Spleen (tissue), 11 donors: ENCODE results near the gene SUPT3H. TPM values are rescaled to one million over a fixed set of nuclear protein-coding genes. Genes with fewer than 3 reads are reported as not detected.

ENCODE experiments used
- DNase-seq: peaks from one replicate; pipeline ENCODE4 v3.0.0-alpha.2; 2020
- H3K27ac ChIP-seq, 8 donors: fragments of 200-600 bp; sonication (generic) in 7 of 8; 1 replicate in 4 of 8; 2 replicates in 4 of 8; pipeline versions ENCODE4 v1.5.0 to v1.8.0; 2016 to 2021; ENCODE audit warnings: inconsistent platforms in 4 of 8, mild to moderate bottlenecking in 4 of 8, moderate library complexity in 1 of 8
- H3K27me3 ChIP-seq, 7 donors: fragments of 200-600 bp; sonication (generic) in 6 of 7; replicated peaks in 1 of 7; 1 replicate in 4 of 7; 2 replicates in 3 of 7; pipeline versions ENCODE4 v1.5.0 to v1.8.0; 2016 to 2021; ENCODE audit warnings: inconsistent platforms in 3 of 7, mild to moderate bottlenecking in 1 of 7
- H3K36me3 ChIP-seq, 6 donors: fragments of 200-600 bp; sonication (generic) in 5 of 6; 1 replicate in 4 of 6; 2 replicates in 2 of 6; pipeline versions ENCODE4 v1.5.0 to v1.8.0; 2016 to 2021; ENCODE audit warnings: inconsistent platforms in 2 of 6
- H3K4me1 ChIP-seq, 6 donors: fragments of 200-600 bp; sonication (generic) in 5 of 6; 1 replicate in 3 of 6; 2 replicates in 3 of 6; pipeline versions ENCODE4 v1.5.0 to v1.8.0; 2016 to 2021; ENCODE audit warnings: inconsistent platforms in 3 of 6
- H3K4me3 ChIP-seq, 8 donors: fragments of 200-600 bp; sonication (generic) in 7 of 8; 1 replicate in 4 of 8; 2 replicates in 4 of 8; pipeline versions ENCODE4 v1.5.0 to v1.8.0; 2016 to 2021; ENCODE audit warnings: inconsistent platforms in 4 of 8, mild to moderate bottlenecking in 4 of 8, moderate library complexity in 2 of 8
- H3K9me3 ChIP-seq, 8 donors: fragments of 200-600 bp; sonication (generic) in 7 of 8; 1 replicate in 4 of 8; 2 replicates in 4 of 8; pipeline versions ENCODE4 v1.5.0 to v1.8.0; 2016 to 2021; ENCODE audit warnings: inconsistent platforms in 4 of 8
- POLR2A ChIP-seq, 3 donors: fragments of 450-650 bp; IDR thresholded peaks; one replicate each; pipeline ENCODE4 v1.5.1; 2017; ENCODE audit warnings: antibody characterized with exemption in 3 of 3, mild to moderate bottlenecking in 1 of 3
- POLR2AphosphoS5 ChIP-seq, 3 donors: sonication (generic); formaldehyde crosslinking; IDR thresholded peaks; one replicate each; pipeline ENCODE4 v1.5.1; 2017; ENCODE audit warnings: antibody characterized with exemption in 3 of 3
- WGBS, 5 donors: extraction: QIAGEN DNeasy Blood & Tissue Kit in 3 of 5; methylation state at CpG; one replicate each; pipeline versions ENCODE4 v1.1.5 to v1.1.7; 2013 to 2018; 5-methylcytosine and 5-hydroxymethylcytosine counted together
- intact Hi-C: fragments of 100-400 bp; cut with DNase I; formaldehyde crosslinking; loops from one replicate; pipeline ENCODE4 v1.15.0; 2023; ENCODE audit warnings: low total_unique reads
- polyA plus RNA-seq, 3 donors: library from polyadenylated mRNA; stranded (reverse); fragments of 200-250 nt; gene quantifications; one replicate each; pipeline ENCODE4 v1.2.1, GENCODE V29; 2013
- total RNA-seq, 7 donors: library from RNA; depleted of rRNA in 3 of 7; stranded (reverse); fragments of >200 nt in 3 of 7; fragmentation: NEBNext Ultra II Directional in 4 of 7; extraction: Animal tissue kit (Norgen Biotek cat#: 25700) in 4 of 7; gene quantifications; one replicate each; pipeline versions ENCODE4 v1.1.0 to v1.2.1, GENCODE V29; 2016 to 2021
- TF ChIP-seq, protein P1 (sequence below), 11 experiments: fragments of 200-600 bp in 7 of 11; fragments of 450-650 bp in 4 of 11; sonication (generic) in 4 of 11; IDR thresholded peaks in 8 of 11; conservative IDR thresholded peaks in 3 of 11; 1 replicate in 7 of 11; 2 replicates in 4 of 11; pipeline versions ENCODE4 v1.4.0 to v1.8.0; 2016 to 2021; ENCODE audit warnings: antibody characterized with exemption in 11 of 11, inconsistent platforms in 4 of 11, mild to moderate bottlenecking in 1 of 11
- donor health status: healthy with polysubstance abuse.
- donor health status: DM: no; HTN: no; CAD: no; lungs with moderate emphysema.
- donor health status: DM: no; HTN: no; CAD: no.
- donor health status: Bipolar disorder and iron deficiency.
- donor health status: healthy.
- donor health status: DM: no; HTN: no; CAD: no.
- donor health status: DM: yes; HTN: yes; CAD: no.

Gene SUPT3H
- total and polyA plus RNA-seq, 10 donors, result 3.1 to 16.8 (median 6.2) TPM

DNA sequence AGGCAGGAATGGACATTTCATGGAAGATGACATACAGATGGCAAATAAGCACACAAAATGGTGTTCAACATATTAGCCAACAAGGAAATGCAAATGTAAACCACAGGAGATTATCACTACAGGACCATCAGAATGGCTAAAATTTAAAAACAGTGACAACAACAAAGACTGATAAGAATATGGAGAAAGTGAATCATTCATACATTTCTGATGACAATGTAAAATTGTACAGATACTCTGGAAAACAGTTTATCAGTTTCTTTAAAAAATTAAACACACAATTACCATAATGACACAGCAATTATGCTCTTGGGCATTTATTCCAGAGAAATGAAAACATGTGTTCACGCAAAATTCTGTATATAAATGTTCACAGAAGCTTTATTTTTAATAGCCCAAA, 155.4 kb downstream of the SUPT3H start:
- WGBS, 5 donors, result 93 to 100% (median 95%) methylated on average over 1 of the region's 1 CpG
- intact Hi-C loops, result no loop called here
- no peaks in the 10 kb centered on the region for H3K36me3 ChIP-seq
- TF ChIP-seq POLR2AphosphoS5 (IDR thresholded peaks at IDR 0.05), result no peak
- no peak for TF ChIP-seq POLR2A (IDR thresholded peaks at IDR 0.05)
- TF ChIP-seq, protein P1, sequence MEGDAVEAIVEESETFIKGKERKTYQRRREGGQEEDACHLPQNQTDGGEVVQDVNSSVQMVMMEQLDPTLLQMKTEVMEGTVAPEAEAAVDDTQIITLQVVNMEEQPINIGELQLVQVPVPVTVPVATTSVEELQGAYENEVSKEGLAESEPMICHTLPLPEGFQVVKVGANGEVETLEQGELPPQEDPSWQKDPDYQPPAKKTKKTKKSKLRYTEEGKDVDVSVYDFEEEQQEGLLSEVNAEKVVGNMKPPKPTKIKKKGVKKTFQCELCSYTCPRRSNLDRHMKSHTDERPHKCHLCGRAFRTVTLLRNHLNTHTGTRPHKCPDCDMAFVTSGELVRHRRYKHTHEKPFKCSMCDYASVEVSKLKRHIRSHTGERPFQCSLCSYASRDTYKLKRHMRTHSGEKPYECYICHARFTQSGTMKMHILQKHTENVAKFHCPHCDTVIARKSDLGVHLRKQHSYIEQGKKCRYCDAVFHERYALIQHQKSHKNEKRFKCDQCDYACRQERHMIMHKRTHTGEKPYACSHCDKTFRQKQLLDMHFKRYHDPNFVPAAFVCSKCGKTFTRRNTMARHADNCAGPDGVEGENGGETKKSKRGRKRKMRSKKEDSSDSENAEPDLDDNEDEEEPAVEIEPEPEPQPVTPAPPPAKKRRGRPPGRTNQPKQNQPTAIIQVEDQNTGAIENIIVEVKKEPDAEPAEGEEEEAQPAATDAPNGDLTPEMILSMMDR (IDR thresholded peaks at IDR 0.05 in 8 of 11, conservative IDR thresholded peaks at IDR 0.05 in 3 of 11), result no peak
- no peak for DNase-seq
- no peaks in the 10 kb centered on the region for H3K4me1 ChIP-seq
- H3K9me3 ChIP-seq, result peaks cover 0 to 8% (median 0%) of the 10 kb centered on the region in 8 donors
- H3K27me3 ChIP-seq, result no peaks in the 10 kb centered on the region
- H3K4me3 ChIP-seq, result no peak overlapping the region
- no peak overlapping the region for H3K27ac ChIP-seq

DNA sequence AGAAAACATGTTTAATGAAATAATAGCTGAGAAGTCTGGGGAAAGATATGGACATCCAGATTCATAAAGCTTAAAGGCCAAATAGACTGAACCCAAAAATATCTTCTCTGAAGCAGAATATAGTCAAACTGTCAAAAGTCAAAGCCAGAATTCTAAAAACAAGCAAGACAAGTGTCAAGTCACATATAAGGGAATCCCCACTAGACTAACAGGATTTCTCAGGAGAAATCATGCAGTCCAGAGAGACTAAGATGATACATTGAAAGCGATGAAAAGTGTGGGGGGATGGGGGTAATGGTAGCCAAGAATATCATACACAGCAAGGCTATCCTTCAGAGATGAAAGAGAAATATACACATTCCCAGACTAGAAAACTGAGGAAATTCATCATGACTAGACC, 162.0 kb downstream of the SUPT3H start:
- TF ChIP-seq POLR2AphosphoS5 (IDR thresholded peaks at IDR 0.05) (no peak), POLR2A (IDR thresholded peaks at IDR 0.05) (no peak)
- TF ChIP-seq, protein P1 (IDR thresholded peaks at IDR 0.05 in 8 of 11, conservative IDR thresholded peaks at IDR 0.05 in 3 of 11), result no peak

DNA sequence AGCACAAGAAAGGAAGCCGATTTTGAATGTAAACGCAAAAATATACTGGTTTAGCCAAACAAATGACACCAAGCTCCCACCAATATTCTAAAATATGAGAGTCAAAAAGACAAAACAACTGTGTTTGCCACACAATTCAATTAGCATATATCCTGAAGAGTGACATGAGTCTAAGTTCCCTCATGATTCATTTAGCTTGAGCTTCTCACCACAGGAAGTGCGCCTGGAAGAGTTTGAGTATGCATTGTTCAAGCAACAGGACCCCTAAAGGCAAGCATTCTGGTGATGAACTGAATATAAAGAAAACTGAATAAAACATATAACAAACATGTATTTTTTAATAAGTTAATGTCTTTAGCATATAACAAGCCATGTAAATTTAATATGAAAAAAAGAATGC, 164.8 kb downstream of the SUPT3H start:
- 60 to 66% (median 65%) methylated on average over 3 of the region's 3 CpGs for WGBS, 5 donors
- Histone ChIP-seq H3K27ac (no peak overlapping the region), H3K9me3 (peaks cover 0 to 40% (median 34%) of the 10 kb centered on the region in 8 donors), H3K4me1 (no peaks in the 10 kb centered on the region), H3K27me3 (no peaks in the 10 kb centered on the region), H3K36me3 (peaks cover 0 to 6% (median 0%) of the 10 kb centered on the region in 6 donors), H3K4me3 (no peak overlapping the region)
- TF ChIP-seq POLR2AphosphoS5 (IDR thresholded peaks at IDR 0.05) (no peak), POLR2A (IDR thresholded peaks at IDR 0.05) (no peak)
- TF ChIP-seq, protein P1 (IDR thresholded peaks at IDR 0.05 in 8 of 11, conservative IDR thresholded peaks at IDR 0.05 in 3 of 11), result no peak
- intact Hi-C loops, result no loop called here
- no peak for DNase-seq

More for the DNA sequence above, 162.0 kb downstream of the SUPT3H start:
- H3K9me3 ChIP-seq, result peaks cover 0 to 23% (median 17%) of the 10 kb centered on the region in 8 donors
- WGBS, 5 donors, result 92 to 100% (median 97%) methylated on average over 1 of the region's 1 CpG
- intact Hi-C loops, result no loop called here
- H3K36me3 ChIP-seq, result no peaks in the 10 kb centered on the region
- H3K27me3 ChIP-seq, result no peaks in the 10 kb centered on the region
- no peaks in the 10 kb centered on the region for H3K4me1 ChIP-seq
- H3K4me3 ChIP-seq, result no peak overlapping the region
- no peak overlapping the region for H3K27ac ChIP-seq
- DNase-seq, result no peak

- TF ChIP-seq, protein P1 (IDR thresholded peaks at IDR 0.05 in 8 of 11, conservative IDR thresholded peaks at IDR 0.05 in 3 of 11), result no peak
- TF ChIP-seq POLR2A (IDR thresholded peaks at IDR 0.05), result no peak
- TF ChIP-seq POLR2AphosphoS5 (IDR thresholded peaks at IDR 0.05), result no peak
- Histone ChIP-seq H3K4me1 (no peaks in the 10 kb centered on the region), H3K4me3 (no peak overlapping the region), H3K27ac (no peak overlapping the region), H3K9me3 (peaks cover 0 to 29% (median 21%) of the 10 kb centered on the region in 8 donors), H3K36me3 (peaks cover 0 to 6% (median 0%) of the 10 kb centered on the region in 6 donors), H3K27me3 (no peaks in the 10 kb centered on the region)
- intact Hi-C loops, result no loop called here
- 87 to 93% (median 90%) methylated on average over 2 of the region's 2 CpGs for WGBS, 5 donors
- no peak for DNase-seq
Observed at GRCh38 chr6:45209762-45210161, 168.0 kb downstream of the SUPT3H start.
